Keratinocyte (primary cell): ENCODE data around the gene RTN4RL2. TPM values are rescaled to one million over a fixed set of nuclear protein-coding genes. Genes with fewer than 3 reads are reported as not detected.
A peak's percentile ranks its signal among the peaks of the same experiment; 100 is the strongest.

Experiments
- DNase-seq: peaks from one replicate; pipeline ENCODE4 v3.0.0-alpha.2; 2011; ENCODE audit warnings: low read depth, missing footprints, low spot score
- FAIRE-seq: peaks from 2 replicates; lab custom pipeline; 2011; peaks lifted over from hg19 to GRCh38; lab: Jason Lieb, UNC
- H2AFZ ChIP-seq: 2 replicates; pipeline ENCODE4 v1.6.0; 2012; ENCODE audit warnings: low read length, control low read depth, inconsistent platforms; ENCODE audit not compliant: control insufficient read depth
- H3K27ac ChIP-seq: 2 replicates; pipeline ENCODE4 v1.5.1; 2011; ENCODE audit warnings: low read length; ENCODE audit not compliant: control insufficient read depth, insufficient read depth
- H3K27me3 ChIP-seq: 3 replicates; pipeline ENCODE4 v1.6.0; 2011; ENCODE audit warnings: low read length; ENCODE audit not compliant: control insufficient read depth, insufficient read depth; ENCODE audit errors: extremely low read depth
- H3K36me3 ChIP-seq, 2 experiments: 2 replicates in 1 of 2; 3 replicates in 1 of 2; pipeline ENCODE4 v1.5.1; 2011; ENCODE audit warnings: low read length in 2 of 2, mild to moderate bottlenecking in 1 of 2; ENCODE audit not compliant: control insufficient read depth in 2 of 2, insufficient read depth in 2 of 2; ENCODE audit errors: extremely low read depth in 1 of 2
- H3K4me1 ChIP-seq: 3 replicates; pipeline ENCODE4 v1.5.1; 2011; ENCODE audit warnings: low read length; ENCODE audit not compliant: control insufficient read depth, insufficient read depth; ENCODE audit errors: extremely low read depth
- H3K4me2 ChIP-seq: 3 replicates; pipeline ENCODE4 v1.6.0; 2011; ENCODE audit warnings: low read depth, low read length; ENCODE audit not compliant: control insufficient read depth, insufficient read depth; ENCODE audit errors: extremely low read depth
- H3K4me3 ChIP-seq, 3 experiments: fragments of 200-600 bp in 1 of 3; sonication (generic) in 1 of 3; 2 replicates in 2 of 3; 3 replicates in 1 of 3; pipeline ENCODE4 v1.5.1; 2011 to 2016; ENCODE audit warnings: low read length in 3 of 3, mild to moderate bottlenecking in 3 of 3, control low read depth in 2 of 3, inconsistent platforms in 1 of 3, low read depth in 1 of 3, mixed read lengths in 1 of 3, mixed run types in 1 of 3, moderate library complexity in 1 of 3; ENCODE audit not compliant: control insufficient read depth in 2 of 3, insufficient read depth in 2 of 3; ENCODE audit errors: extremely low read depth in 1 of 3
- H3K79me2 ChIP-seq: 2 replicates; pipeline ENCODE4 v1.6.0; 2012; ENCODE audit warnings: low read length; ENCODE audit not compliant: control insufficient read depth, insufficient read depth
- H3K9ac ChIP-seq: 3 replicates; pipeline ENCODE4 v1.6.0; 2011; ENCODE audit warnings: low read length; ENCODE audit not compliant: control insufficient read depth, insufficient read depth; ENCODE audit errors: extremely low read depth
- H3K9me1 ChIP-seq: 3 replicates; pipeline ENCODE4 v1.6.0; 2011; ENCODE audit warnings: low read length; ENCODE audit not compliant: control insufficient read depth, insufficient read depth; ENCODE audit errors: extremely low read depth
- H3K9me3 ChIP-seq: 2 replicates; pipeline ENCODE4 v1.5.1; 2012; ENCODE audit warnings: low read depth, low read length; ENCODE audit not compliant: control insufficient read depth
- H4K20me1 ChIP-seq: 3 replicates; pipeline ENCODE4 v1.6.0; 2011; ENCODE audit warnings: low read length; ENCODE audit not compliant: control insufficient read depth, insufficient read depth; ENCODE audit errors: extremely low read depth
- CTCF ChIP-seq, 3 experiments: IDR thresholded peaks in 1 of 3; conservative IDR thresholded peaks in 1 of 3; optimal IDR thresholded peaks in 1 of 3; 2 replicates in 2 of 3; 3 replicates in 1 of 3; pipeline versions ENCODE3 to v1.5.1; 2011; ENCODE audit warnings: low read length in 3 of 3, mild to moderate bottlenecking in 3 of 3, moderate library complexity in 2 of 3, control low read depth in 1 of 3, inconsistent platforms in 1 of 3; ENCODE audit not compliant: insufficient read depth in 2 of 3; ENCODE audit errors: extremely low read depth in 1 of 3
- EZH2 ChIP-seq: IDR thresholded peaks from one replicate; pipeline ENCODE4 v1.6.1; 2012; ENCODE audit warnings: inconsistent platforms, mild to moderate bottlenecking, low read length, moderate library complexity
- dilution Hi-C: fragments of 300-500 bp; cut with MboI; formaldehyde crosslinking; loops from one replicate; pipeline ENCODE4 v1.7.0; 2020; ENCODE audit warnings: low sequenced_read_pairs; ENCODE audit not compliant: extremely low pct_ligation_motif_present
- polyA plus RNA-seq, 5 experiments: library from polyadenylated mRNA; depleted of rRNA in 3 of 5; stranded (reverse) in 3 of 5; stranded (forward) in 1 of 5; unstranded in 1 of 5; fragments of >200 nt; gene quantifications; 1 replicate in 1 of 5; 2 replicates in 3 of 5; 3 replicates in 1 of 5; pipeline versions ENCODE4 v1.2.1 to v1.2.3, GENCODE V29; 2011 to 2012; ENCODE audit warnings: missing spikeins in 2 of 5, low read depth in 1 of 5, low replicate concordance in 1 of 5

The RTN4RL2 gene
- polyA plus RNA-seq, 1 donor (not counting 4 experiments of a cell fraction or from before 2014, with no cell fraction given) = 0.03 TPM

DNA sequence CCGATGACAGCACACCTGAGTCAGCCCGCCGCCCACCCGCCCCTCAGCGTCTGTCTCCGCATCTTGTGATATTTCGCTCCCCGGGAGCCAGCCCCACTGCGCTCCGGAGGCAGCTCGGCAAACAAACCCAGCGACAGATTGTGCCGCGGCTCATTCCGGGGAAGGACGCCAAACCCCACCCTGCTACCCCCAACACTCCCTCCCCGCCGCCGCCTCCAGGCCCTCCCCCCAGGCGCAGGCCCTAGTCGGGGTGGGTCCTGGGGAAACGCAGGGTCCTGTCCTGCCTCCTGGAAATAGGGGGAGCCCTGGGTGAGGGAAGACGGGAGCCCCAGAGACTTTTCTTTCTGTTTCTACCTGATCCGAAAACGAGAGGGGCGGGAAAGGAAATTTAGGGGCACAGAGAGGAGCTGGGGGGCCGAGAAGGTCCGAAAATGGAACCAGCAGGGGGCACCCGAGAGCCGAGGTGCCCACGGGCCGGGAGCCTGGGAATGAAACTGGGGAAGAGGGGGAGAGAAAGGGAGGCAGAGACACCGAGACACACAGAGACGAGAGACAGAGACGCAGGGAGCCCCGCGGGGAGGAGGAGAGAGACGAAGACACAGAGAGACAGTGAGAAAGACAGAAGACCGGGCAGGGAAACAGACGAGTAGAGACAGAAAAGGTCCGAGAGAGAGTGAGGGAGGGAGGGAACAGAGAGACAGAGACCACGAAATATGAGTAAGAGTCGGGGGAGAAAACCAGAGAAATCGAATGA is 1.7 kb upstream of the RTN4RL2 start:
- H3K27me3 ChIP-seq = peaks cover 42% of the 10 kb centered on the region
- H3K4me1 ChIP-seq = peaks cover 20% of the 10 kb centered on the region
- H3K27ac ChIP-seq = no peak overlapping the region
- no peak for DNase-seq
- no peak for FAIRE-seq
- dilution Hi-C loops = no loop called here
- peak overlapping the region; percentile 93 for H3K4me2 ChIP-seq
- no peaks in the 10 kb centered on the region for H3K36me3 ChIP-seq
- H2AFZ ChIP-seq = peak overlapping the region; percentile 76
- no peaks in the 10 kb centered on the region for H3K9me1 ChIP-seq
- H3K4me3 ChIP-seq = peak overlapping the region; percentile 7 to 79 (median 70)
- H3K9me3 ChIP-seq = no peaks in the 10 kb centered on the region
- TF ChIP-seq EZH2 = no peak
- TF ChIP-seq CTCF (optimal IDR thresholded peaks at IDR 0.05 in 1 of 3, IDR thresholded peaks at IDR 0.05 in 1 of 3, conservative IDR thresholded peaks at IDR 0.05 in 1 of 3; ENCODE audit: extremely low read depth in 1 of 3, insufficient read depth in 2 of 3, low read length in 3 of 3) = peak; percentile 65 to 86 (median 76)
- no peaks in the 10 kb centered on the region for H3K79me2 ChIP-seq
- H3K9ac ChIP-seq = peak overlapping the region; percentile 52
- H4K20me1 ChIP-seq = no peaks in the 10 kb centered on the region

DNA sequence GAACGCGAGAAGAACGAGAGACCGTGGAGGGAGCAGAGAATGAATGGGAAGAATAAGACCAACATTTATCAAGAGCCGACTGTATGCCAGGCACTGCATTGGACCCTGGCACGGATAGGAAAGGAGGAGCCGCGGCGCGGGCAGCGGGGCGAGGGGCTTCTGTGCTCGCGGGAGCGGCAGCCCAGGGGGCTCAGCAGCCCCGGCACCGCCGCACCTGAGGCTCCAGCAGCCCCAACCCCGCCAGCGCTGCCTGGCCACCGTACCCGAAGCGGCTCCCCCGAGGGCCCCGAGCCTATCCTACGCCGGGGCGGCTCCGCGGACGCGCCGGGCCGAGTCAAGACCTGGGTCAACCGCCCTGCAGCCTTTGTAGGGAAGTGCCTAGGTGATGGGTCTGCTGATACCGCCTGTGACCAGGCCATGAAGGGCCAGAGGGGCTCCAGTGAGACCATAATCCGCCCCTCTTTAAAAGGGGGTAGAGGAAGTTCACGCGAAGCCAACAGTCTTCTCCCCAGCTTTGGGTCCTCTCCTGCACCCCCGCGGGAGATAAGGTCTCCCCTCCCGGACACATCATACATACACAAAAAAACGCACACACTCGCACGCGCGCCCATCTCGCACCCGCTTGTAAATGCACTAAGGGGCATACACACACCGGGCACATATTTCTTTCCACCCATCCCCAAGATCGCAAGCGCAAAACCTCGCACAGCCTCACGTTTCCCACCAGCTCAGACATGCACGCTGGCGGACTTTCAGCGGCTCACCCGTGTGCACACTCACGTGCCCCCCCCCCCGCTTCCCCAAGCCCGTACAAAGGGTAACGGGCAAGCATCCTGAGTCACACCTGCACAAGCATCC is 935 bp upstream of the RTN4RL2 start:
- Histone ChIP-seq H3K79me2 (no peaks in the 10 kb centered on the region), H4K20me1 (no peaks in the 10 kb centered on the region), H3K27me3 (peaks cover 42% of the 10 kb centered on the region), H3K4me3 (peak overlapping the region; percentile 7 to 79 (median 70)), H2AFZ (peak overlapping the region; percentile 76), H3K4me2 (peak overlapping the region; percentile 93), H3K36me3 (no peaks in the 10 kb centered on the region), H3K9me1 (no peaks in the 10 kb centered on the region), H3K9ac (peak overlapping the region; percentile 52), H3K4me1 (peaks cover 20% of the 10 kb centered on the region), H3K9me3 (no peaks in the 10 kb centered on the region), H3K27ac (no peak overlapping the region)
- TF ChIP-seq CTCF (optimal IDR thresholded peaks at IDR 0.05 in 1 of 3, IDR thresholded peaks at IDR 0.05 in 1 of 3, conservative IDR thresholded peaks at IDR 0.05 in 1 of 3; ENCODE audit: extremely low read depth in 1 of 3, insufficient read depth in 2 of 3, low read length in 3 of 3) = no peak
- peak; percentile 92 for TF ChIP-seq EZH2
- DNase-seq (no peak), FAIRE-seq (no peak)
- dilution Hi-C loops = no loop called here
